GM18505 (cell line): Measurements from ENCODE around the gene SDC3.

ENCODE experiments used
- ATAC-seq: cut with Tn5 transposase; IDR thresholded peaks from one replicate; pipeline ENCODE4 v1.9.1; 2021; ENCODE audit not compliant: unreplicated experiment
- POLR2A ChIP-seq: IDR thresholded peaks from 4 replicates; pipeline ENCODE4 v1.6.1; 2011; ENCODE audit warnings: borderline replicate concordance; ENCODE audit not compliant: insufficient read depth, insufficient read length; ENCODE audit errors: extremely low read depth

The SDC3 gene

GRCh38 chr1:30914931-30915330 lies 6.4 kb upstream of the SDC3 start:
- TF ChIP-seq POLR2A = no peak
- no peak for ATAC-seq

- no peak for TF ChIP-seq POLR2A
- ATAC-seq = no peak
Measured at GRCh38 chr1:30914587-30914922, 6.0 kb upstream of the SDC3 start.

GRCh38 chr1:30912913-30913652 lies 4.5 kb upstream of the SDC3 start:
- no peak for TF ChIP-seq POLR2A
- no peak for ATAC-seq

- no peak for ATAC-seq
- TF ChIP-seq POLR2A = no peak
Measured at GRCh38 chr1:30912224-30912623, 3.7 kb upstream of the SDC3 start.

GRCh38 chr1:30911059-30911954 lies 2.7 kb upstream of the SDC3 start:
- ATAC-seq = no peak
- TF ChIP-seq POLR2A = no peak

- TF ChIP-seq POLR2A = no peak
- no peak for ATAC-seq
Measured at GRCh38 chr1:30909365-30910068, 959 bp upstream of the SDC3 start.

GRCh38 chr1:30908316-30908695 lies 252 bp downstream of the SDC3 start:
- no peak for TF ChIP-seq POLR2A
- no peak for ATAC-seq

- ATAC-seq = no peak
Measured at GRCh38 chr1:30907481-30908315, 860 bp downstream of the SDC3 start.

GRCh38 chr1:30906631-30907441 lies 1.7 kb downstream of the SDC3 start:
- ATAC-seq = no peak
- no peak for TF ChIP-seq POLR2A

More at GRCh38 chr1:30907481-30908315, 860 bp downstream of the SDC3 start:
- TF ChIP-seq POLR2A = no peak

- TF ChIP-seq POLR2A = no peak
- no peak for ATAC-seq
Measured at GRCh38 chr1:30905916-30906620, 2.5 kb downstream of the SDC3 start.

- no peak for ATAC-seq
Measured at GRCh38 chr1:30905403-30905802, 3.2 kb downstream of the SDC3 start.

More at GRCh38 chr1:30905403-30905802, 3.2 kb downstream of the SDC3 start:
- TF ChIP-seq POLR2A = no peak
